HL-60/S4 treated with phorbol 12-myristate 13-acetate at 8.2 ng/mL for 4 days and 3 days (cell line): Measurements from ENCODE around the gene FAM180B.
"Not testable (repeated sequence)": the region's sequence is repeated elsewhere in the genome, so short reads cannot be mapped to it uniquely, and the experiment has no call there.

Source experiments
- in situ Hi-C: fragments of 300-500 bp; cut with MboI; formaldehyde crosslinking; loops from 2 replicates; pipeline ENCODE4 v1.15.0; 2022; ENCODE audit warnings: low sequenced_read_pairs

Gene FAM180B, protein sequence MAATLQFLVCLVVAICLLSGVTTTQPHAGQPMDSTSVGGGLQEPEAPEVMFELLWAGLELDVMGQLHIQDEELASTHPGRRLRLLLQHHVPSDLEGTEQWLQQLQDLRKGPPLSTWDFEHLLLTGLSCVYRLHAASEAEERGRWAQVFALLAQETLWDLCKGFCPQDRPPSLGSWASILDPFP

DNA sequence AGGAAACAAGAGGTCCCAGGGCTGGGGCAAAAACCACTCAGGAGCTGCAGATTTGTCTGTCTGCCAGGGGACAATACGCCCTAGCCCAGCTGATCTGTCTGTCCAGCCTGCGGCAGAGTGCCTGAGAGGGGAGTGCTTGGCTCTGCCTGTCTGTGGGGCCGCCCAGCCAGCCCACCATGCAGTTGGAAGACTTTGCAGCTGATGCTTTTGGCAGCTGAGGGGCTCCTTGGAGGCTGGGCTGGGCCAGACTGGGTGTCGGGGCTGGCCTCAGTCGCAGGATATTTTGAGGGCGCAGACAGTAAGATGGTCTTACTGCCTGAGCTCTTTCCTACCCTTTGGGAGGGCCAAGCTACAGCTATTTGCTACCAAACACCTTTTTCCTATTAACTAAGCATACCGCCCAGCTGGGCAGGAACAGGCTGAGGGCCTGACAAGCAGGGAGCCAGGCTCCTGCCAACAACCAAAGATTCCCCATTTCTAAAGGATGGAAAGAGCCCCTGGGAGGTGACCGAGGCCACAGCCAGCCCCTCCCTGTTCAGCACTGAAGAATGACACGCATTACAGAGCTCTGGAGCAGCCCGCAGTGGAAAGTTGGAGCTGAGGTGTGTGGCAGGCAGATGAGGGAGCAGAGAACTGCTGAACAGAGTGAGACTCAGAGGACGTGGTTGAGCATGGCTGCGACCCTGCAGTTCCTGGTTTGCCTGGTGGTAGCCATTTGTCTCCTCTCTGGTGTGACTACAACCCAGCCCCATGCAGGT lies at the start of gene FAM180B:
Gene FAM180B (plus strand): TSS at position 581 of the 758 bp plus-strand sequence. CDS start 91 bp downstream, at position 672.
- in situ Hi-C loops, result no loop called here

DNA sequence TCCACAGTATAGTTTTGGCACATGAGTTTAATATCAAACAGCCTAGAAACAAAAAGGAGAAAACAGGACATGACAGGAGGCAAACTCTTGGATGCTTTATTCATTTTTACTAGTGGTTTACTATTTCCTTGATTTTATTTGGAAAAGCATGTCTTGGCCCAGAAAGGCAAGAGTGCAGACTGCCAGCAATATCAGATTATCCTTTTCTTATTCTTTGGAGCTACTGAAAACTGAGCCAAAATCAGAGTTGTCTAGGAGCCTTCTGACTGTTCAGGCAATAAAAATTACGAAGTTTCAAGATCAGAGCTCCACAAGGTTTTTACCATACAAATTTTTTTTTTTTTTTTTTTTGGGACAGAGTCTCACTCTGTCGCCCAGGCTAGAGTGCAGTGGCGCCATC lies 49.6 kb upstream of the FAM180B start:
- in situ Hi-C loops, result no loop called here

DNA sequence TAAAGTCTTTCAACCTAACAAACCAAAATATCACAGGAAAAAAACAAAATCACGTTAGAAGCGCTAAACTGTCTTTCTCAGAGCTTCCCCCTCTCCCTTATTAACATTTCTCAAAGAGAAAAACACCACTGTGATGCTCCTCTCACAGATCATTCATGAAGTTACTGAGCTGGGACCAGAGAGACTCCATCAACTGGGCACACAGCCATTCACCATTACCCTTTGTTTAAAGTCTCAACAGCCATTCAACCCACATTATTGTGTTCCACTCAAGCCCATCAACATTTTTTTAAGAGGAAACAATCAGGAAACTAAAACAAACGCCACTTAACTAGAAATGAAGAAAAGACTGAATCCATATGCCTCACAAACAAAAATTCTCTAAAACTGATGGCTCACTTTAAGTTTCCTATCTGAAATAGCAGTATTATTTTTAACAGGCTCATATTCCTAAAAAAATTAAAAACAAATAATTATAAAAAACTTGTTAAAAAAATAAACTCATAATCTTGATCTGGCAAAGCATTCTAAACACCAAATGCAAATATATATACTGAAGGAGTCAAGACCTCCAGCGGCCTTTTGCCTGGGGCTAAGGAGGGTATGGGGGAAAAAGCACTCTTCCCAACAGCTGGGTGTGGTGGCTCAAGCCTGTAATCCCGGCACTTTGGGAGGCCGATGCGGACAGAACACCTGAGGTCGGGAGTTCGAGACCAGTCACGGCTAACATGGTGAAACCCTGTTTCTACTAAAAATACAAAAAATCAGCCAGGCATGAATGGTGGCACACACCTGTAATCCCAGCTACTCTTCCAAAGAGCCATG lies 47.5 kb upstream of the FAM180B start:
- in situ Hi-C loops, result no loop called here

DNA sequence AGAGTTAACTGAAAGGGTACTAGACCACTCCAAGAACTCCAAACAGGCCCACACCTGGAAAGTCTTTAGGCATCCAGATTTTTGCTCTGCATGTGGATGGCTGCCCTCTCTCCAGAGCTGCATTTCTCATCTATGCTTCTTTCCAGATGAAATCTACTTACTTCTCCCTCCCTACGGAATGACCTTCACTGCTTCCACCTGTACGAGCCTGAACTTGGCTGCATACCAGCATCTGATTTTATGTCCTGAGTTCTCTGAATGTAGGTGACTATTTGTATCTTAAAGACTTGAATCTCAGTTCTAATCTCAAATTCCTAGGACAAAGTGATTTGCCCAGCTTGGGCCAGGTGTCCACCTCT lies 46.8 kb upstream of the FAM180B start:
- in situ Hi-C loops, result no loop called here

DNA sequence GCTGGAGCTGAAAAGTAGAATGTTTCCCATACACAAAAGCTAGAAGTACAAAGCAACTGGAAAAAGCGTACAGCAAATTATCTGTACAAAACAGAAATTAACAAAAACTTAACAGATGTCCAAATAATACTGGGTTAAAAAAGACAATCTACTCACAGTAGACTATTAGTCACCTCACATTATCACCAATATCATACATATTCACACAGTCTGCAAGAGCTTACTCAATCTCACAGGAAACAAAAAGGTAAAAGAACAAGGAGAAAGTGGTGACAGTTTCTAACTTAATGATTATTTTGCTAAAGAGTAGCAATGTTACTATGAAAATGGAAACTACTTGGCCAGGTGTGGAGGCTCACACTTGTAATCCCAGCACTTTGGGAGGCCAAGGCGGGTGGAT lies 45.4 kb upstream of the FAM180B start:
- in situ Hi-C loops, result no loop called here

DNA sequence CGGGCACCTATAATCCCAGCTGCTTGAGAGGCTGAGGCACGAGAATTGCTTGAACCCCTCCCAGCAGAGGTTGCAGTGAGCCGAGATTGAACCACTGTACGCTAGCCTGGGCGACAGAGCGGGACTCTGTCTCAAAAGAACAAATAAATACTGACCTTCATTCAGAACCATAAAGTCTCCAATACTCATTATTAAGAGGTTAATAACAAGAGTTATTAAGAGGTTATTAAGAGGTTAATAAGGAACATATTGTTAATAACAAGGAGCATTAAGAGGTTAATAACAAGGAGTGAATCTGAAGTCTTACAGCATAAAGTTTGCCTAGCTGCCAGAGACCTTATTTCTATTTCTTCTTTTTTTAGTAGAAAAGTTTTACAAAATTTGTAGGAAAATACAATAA lies 41.2 kb upstream of the FAM180B start:
- in situ Hi-C loops, result no loop called here

DNA sequence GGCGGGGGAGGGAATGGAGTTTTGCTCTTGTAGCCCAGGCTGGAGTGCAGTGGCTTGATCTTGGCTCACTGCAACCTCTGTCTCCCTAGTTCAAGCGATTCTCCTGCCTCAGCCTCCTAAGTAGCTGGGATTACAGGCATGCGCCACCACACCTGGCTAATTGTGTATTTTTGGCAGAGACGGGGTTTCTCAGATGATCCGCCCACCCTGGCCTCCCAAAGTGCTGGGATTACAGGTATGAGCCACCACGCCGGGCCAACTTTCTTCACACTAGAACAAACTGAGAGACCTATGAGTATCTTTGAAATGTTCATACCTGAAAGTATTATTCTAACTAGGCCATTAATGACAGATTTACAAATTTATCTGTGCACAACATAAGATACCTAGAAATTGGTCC lies 40.2 kb upstream of the FAM180B start:
- in situ Hi-C loops, result not testable (repeated sequence)

DNA sequence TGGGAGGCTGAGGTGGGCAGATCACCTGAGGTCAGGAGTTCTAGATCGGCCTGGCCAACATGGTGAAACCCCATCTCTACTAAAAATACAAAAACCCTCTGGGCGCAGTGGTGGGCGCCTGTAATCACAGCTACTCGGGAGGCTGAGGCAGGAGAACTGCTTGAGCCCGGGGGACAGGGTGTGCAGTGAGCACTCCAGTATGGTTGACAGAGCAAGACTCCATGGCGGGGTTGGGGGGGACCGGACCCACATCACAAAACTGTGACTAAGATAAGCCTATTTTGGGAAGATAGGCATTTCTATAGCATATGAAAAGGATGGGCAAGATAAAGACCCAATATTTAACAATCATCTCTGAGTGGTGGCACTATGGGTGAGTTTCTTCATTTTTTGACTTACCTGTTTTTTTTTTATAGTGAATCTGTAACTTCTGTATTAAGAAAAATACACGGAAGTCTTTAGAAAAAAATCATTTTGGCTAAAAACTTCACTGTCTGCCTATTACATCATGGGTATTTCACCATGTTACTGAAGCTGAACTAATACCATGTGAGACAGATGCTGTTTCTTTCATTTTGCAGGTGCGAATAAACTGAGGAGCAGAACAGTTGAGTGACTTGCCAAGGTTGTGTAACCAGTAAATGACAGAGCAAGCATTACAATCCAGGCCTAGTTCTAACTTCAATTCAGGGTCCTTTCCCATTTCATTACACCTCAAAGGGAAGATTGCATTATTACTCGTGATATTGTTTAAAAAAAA lies 36.0 kb upstream of the FAM180B start:
- in situ Hi-C loops, result loop anchor here (10.0 kb wide), 1 partner anchor 66 kb away; no protein-coding TSS in a partner anchor

DNA sequence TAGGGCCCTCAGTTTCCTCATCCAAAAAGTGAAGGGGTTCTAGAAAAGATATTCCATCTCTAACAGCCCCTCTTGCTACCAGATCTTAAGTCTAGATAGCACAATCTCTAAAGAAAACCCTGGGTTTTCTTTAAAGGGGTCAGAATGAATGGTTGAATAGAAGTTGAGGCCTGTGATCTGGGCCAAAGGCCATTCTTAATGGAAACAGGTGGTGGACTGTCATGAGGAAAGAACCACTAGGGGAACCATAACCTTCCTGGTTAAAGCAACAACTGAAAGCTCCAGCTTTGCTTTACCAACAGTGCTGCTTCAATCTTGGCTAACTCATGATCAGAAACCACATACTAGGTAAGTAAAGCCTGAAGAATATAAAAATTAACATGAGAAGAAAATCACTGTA lies 35.4 kb upstream of the FAM180B start:
- in situ Hi-C loops, result loop anchor here (10.0 kb wide), 1 partner anchor 66 kb away; no protein-coding TSS in a partner anchor

DNA sequence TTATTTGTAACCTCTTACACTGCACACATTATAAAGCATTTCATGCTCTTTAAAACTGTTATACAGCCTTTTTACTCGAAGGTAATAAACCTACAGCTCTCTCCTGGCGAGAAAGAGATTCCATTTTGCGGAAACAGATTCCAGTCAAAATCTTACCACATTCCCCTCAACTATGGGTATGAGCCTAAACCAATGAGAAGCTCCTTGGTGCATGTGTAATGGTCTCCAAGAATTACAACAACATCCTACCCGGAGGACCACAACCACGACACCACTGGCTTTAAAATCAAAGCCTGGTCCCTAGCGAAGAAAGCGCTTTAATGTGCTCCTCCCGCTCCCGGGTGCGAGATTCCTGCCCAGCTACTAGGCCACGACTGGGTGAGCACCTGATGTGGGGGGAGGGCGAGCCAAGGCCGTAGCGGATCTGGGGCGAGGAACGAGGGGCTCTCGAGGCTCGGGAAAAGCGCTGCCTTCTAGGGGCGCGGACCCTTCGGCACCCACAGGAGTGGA lies 34.4 kb upstream of the FAM180B start:
- in situ Hi-C loops, result loop anchor here (10.0 kb wide), 1 partner anchor 67 kb away; no protein-coding TSS in a partner anchor

DNA sequence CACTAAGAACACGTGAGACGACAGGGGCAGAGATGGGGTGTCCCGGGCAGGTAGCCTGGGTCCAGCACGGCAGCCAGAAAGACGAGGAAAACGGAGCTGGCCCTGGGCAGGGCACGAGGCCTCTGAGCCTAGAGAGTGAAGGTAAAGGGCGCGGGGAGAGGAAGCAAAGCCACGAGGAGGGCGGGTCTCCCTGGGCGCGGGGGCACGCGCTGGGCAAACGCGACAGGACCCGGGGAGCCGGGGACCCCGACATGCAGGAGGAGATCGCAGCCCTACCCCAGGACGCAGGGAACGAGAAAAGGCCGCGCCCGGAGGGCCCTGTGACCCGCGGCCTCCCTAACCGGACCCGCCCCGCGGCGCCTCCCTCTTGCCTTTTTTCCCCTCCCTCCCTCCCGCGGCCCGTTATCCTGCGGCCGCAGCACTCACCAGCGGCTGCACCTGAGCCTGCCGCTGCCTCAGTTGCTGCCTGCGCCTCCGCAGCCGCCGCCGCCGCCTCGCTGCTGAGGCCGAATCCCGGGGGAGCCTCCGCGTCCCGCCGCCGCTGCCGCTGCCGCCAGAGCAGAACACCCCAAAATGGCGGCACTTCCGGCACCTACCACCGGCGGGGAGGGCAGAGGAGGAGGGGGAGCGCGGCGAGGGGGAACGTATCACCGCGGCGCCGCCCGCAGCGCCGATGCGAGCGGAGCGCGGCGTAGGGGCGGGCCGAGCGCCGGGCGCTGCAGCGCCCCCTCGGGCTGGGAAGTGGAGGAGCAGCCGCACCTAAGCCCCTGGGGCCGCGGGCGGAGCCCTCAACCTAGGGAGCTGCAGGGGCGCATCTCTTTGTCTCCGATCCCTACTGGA lies 33.7 kb upstream of the FAM180B start, which contains the start of gene CELF1:
Gene CELF1 (minus strand): TSS at position 567 of the 840 bp plus-strand sequence. CDS start 53,609 bp downstream, outside the sequence.
- in situ Hi-C loops, result loop anchor here (10.0 kb wide), 1 partner anchor 68 kb away; no protein-coding TSS in a partner anchor

DNA sequence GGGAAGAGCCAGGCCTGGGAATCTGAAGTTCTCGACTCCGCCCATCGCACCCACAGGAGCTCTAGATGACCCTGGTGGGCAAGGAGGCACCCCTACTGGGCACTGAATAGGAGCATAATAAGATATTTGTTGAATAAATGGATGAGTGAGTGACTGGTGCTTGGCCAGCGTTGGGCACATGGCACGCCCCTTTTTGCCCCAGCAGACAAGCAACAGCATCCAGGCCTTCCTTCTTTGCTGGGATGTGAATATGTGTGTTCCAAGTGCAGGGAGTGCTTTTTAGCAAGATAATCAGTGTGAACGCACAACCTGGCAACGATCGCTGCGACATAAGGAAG lies 33.1 kb upstream of the FAM180B start:
- in situ Hi-C loops, result loop anchor here (10.0 kb wide), 1 partner anchor 69 kb away; no protein-coding TSS in a partner anchor

DNA sequence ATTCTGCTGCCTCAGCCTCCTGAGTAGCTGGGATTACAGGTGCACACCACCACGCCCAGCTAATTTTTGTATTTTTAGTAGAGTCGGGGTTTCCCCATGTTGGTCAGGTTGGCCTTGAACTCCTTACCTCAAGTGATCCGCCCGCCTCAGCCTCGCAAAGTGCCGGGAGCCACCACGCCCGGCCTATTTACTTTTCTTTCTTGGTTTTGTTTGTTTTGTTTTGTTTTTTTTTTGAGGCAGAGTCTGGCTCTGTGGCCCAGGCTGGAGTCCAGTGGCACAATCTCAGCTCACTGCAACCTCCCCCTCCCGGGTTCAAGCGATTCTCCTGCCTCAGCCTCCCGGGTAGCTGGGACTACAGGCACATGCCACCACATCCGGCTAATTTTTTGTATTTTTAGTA lies 29.5 kb upstream of the FAM180B start:
- in situ Hi-C loops, result loop anchor here (10.0 kb wide), 1 partner anchor 72 kb away; no protein-coding TSS in a partner anchor

DNA sequence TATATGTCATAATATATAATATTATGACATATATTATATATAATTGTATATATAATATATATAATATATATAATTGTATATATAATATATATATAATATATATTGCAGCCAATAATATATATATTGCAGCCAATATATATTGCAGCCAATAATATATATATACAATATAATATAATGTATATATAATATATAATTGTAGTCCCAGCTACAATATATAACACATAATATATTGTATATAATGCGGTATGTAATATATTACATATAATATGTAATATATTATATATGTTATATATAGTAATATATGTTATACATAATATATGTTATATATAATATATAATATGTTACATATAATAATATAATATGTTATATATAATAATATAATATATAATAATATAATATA lies 27.8 kb upstream of the FAM180B start:
- in situ Hi-C loops, result loop anchor here (10.0 kb wide), 1 partner anchor 74 kb away; no protein-coding TSS in a partner anchor

DNA sequence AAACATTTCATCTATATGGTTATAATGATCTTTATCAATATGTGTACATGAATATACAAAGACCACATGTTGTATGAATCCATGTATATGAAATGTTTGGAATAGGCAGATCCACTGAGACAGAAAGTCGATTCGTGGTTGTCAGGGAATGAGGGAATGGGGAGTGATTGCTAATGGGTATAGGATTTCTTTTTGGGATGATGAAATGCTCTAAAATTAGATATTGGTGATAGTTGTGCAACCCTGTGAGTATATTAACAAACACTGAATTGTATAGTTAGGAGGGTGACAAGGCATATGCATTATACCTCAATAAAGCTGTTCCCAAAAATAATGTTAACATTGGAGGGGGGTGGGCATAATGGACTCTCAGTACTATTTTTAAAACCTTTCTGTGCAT lies 26.1 kb upstream of the FAM180B start:
- in situ Hi-C loops, result no loop called here

DNA sequence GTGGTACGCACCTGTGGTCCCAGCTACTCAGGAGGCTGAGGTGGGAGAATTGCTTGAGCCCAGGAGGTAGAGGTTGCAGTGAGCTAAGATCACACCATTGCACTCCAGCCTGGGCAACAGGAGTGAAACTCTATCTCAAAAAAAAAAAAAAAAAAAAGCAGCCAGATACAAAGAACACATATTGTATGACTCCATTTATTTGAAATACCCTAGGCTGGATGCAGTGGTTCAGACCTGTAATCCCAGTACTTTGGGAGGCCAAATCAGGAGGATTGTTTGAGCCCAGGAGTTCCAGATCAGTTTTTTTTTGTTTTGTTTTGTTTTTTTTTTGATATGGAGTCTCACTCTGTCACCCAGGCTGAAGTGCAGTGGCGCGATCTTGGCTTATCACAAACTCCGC lies 24.1 kb upstream of the FAM180B start:
- in situ Hi-C loops, result not testable (repeated sequence)

DNA sequence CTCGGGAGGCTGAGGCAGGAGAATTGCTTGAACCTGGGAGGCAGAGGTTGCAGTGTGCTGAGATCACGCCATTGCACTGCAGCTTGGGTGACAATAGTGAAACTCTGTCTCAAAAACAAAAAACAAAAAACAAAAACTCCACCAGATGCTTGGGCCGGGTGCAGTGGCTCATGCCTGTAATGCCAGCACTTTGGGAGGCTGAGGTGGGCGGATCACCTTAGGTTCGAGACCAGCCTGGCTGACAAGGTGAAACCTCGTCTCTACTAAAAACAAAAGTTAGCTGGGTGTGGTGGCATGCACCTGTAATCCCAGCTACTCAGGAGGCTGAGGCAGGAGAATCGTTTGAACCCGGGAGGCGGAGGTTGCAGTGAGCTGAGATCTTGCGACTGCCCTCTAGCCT lies 22.1 kb upstream of the FAM180B start:
- in situ Hi-C loops, result not testable (repeated sequence)

DNA sequence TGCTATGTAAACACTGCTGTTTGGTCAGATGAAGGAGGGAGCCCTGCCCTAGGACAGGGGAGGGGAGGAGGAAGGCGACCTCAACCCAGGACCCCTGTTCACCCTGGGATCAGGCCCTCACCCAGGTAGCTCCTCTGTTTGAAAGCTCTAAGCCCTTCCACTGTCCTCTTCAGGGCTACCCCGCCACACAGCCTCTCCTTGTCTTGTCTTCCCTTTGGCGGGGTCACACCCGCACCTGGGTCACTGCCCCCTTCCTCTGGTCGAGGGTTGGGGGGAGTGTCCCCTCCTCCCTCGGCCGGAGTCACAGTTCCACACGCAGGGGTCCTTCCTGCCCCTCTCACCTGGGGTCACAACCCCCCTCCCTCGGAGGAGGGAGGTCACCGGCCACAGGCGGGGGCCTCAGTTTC lies 21.5 kb upstream of the FAM180B start:
- in situ Hi-C loops, result no loop called here

DNA sequence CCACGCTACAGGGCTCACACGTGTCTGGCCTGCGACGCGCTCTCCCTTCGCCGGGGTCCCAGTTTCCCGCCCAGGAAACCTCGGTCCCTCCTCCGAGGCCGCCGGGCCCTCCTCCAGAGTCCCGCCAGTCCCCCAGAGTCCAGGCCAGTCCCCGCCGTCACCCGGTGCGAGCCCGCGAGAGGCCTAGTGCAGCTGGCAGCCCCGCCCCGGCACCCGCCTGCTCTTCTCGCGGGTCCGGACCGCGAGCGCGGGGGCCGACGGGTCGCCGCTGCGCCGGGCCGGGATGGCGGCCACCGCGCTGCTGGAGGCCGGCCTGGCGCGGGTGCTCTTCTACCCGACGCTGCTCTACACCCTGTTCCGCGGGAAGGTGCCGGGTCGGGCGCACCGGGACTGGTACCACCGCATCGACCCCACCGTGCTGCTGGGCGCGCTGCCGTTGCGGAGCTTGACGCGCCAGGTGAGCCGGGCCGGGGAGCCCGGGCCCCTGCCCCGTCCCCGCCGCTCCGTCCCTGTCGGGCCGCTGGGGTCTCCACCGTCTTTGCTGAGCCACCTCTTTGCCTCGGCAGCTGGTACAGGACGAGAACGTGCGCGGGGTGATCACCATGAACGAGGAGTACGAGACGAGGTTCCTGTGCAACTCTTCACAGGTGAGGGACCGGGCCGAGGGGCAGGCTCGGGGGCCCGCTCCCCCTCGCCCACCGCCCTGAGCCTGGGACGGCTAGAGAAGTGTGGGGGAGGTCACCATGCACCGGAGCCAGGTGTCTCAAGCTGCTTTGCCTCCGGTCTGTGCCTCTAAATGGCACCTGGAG lies 20.9 kb upstream of the FAM180B start, which contains the start of gene PTPMT1:
Gene PTPMT1 (plus strand): TSS at position 260 of the 809 bp plus-strand sequence. CDS start 24 bp downstream, at position 284.
- in situ Hi-C loops, result no loop called here
